ENCODE results near the gene GJD2. TPM values are rescaled to one million over a fixed set of nuclear protein-coding genes. Genes with fewer than 3 reads are reported as not detected.

Gene GJD2
- total RNA-seq, 1 donor from 2014 or later = not detected

DNA sequence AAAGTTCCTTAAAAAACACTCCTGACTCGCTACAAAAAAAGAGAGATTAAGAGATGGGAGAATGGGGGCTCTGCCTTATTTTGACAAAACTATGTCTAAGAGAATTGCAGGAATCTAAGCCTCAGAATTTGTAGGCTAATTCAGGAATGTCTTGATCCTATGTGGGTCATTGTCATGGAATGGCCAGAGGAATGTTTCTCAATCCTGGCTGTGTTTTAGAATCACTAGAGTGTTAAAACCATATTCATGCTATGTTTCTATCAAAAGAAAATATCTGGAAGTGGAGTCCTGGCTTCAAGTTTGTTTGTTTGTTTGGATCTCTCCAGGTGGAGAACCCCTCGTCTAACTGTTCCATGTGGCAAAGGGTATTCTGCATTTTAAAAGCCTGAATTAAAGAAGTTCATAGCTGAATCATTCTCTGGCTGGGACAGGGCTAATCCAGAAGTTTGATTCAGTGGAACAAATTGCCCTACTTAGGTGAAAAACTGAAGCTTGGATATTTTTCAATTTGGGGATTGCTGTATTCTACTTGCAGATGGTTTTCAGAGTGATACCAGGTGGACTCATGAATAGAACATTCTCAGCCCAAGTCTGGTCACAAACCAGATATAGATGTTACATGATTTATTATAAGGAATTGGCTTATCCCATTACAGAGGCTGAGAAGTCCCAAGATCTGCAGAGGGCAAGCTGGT, 28.2 kb downstream of the GJD2 start:
- DNase-seq (ENCODE audit: low spot score) = no peak

GRCh38 chr15:34725556-34725955, 29.2 kb downstream of the GJD2 start:
- DNase-seq (ENCODE audit: low spot score) = no peak

DNA sequence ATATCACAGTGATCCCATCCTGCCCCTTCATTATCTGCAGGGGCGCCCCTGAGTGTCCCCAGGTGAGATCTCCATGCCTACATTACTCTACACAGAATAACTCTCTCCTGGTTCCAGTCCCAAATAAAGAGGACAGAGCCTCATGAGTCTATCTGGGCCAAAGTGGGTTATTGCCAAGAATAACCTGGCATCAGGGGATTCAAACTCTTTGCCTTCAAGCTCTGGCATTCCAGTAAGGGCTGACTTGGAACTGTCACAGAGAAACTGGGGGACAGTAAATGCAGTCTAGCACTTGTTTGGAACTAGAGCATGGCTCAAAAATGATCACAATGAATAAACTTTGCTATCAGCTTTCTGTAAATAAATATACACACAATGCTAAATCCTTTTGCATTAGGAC, 30.3 kb downstream of the GJD2 start:
- no peak for DNase-seq (ENCODE audit: low spot score)

- no peak for DNase-seq (ENCODE audit: low spot score)
These were observed 32.4 kb downstream of the GJD2 start for GRCh38 chr15:34722439-34722836.

DNA sequence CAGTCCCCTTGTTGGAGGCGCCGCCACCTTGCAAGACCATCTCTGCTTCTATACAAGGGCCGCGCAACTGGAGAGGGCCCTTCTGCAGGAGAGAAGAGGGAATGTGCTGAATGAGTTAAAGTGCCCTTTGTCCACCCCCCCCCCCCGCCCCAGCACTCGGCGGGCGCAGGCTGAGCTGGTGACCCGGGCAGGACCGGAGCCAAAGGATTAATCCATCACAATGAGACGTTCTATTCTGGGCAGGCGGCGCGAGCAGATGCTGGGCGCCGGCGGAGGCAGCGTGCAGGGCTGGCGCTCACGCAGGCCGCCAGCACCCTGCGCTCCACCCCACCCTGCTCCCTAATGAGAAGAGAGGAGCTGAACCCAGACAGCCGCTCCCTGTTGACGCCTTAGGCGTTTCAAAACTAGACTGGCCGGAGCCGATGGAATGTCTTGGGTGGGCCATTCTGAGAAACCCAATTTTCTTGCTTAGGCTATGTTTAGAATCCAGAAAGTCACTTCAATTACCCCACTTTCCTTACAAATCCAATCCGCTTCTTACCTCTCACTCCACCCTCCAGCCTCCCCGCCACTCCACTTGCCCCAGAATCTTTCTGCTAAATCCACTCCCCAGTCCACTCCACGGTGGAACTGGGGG, 32.9 kb downstream of the GJD2 start:
- no peak for DNase-seq (ENCODE audit: low spot score)

GRCh38 chr15:34721157-34721801, 33.5 kb downstream of the GJD2 start:
- DNase-seq (ENCODE audit: low spot score) = no peak

DNA sequence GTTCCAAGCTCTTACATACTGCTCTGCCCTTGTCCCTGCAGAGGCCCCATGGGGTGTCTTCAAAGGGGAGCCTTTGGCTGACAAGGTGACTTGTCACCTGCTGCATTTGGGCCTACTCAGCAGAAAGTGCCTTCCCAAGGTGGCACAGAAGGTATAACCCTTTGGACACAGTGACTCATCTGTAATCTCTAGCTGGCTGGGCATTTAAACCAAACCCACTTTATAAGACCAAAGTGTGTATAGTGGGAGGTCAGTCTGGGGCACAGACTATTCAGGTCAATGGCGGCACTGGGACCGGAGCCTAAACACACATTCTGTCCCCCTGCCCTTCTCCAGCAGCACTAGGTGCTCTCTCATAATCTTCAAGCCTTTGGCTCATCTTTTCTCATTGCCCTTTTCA, 35.1 kb downstream of the GJD2 start:
- DNase-seq (ENCODE audit: low spot score) = no peak

DNA sequence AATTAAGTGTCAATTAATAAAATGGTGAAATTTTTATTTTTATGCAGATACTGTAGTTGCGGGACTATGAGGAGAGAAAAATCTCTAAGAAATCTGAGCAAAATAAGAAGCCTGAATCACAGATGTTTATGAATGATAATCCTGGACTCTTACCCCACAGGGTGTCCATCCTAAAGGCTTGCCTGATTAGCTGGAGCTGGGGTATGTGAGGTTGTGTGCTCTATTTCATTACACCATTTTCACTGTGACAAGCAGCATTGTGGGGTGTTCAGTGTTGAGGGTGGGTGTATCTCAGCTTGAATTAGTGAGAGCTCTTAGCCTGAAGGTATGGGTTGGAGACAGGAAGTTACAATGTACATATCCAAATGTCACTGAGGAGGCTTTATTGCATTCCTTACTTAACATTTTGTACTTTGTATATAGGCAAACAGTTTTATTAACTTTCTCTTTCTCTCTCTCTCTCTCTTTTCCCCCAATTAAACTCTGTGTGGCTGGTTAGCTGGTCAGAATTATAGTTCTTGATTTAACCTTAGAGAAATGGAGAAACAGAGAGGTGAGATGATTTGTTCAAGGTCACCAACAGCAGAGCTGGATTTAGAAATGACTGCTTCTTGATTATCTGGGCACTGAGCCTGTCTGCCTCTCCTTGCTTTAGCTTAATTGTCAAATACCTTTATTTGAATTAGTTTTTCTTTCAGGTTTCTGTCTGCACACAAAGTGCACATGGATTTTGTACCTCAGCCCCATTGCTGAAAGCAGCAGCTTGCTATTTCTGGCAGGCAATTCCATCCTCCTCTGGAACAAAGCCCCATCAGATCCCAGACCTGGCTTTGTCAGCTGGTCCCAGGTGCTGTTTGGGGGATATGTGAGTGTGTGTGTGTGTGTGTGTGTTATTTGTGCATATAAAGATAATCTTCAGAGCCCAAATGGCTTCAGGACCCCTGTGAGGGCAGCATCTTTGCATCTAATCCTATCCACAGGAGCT, 35.8 kb downstream of the GJD2 start:
- no peak for DNase-seq (ENCODE audit: low spot score)

GRCh38 chr15:34717729-34718128, 37.1 kb downstream of the GJD2 start:
- DNase-seq (ENCODE audit: low spot score) = no peak

- DNase-seq (ENCODE audit: low spot score) = no peak
These were observed 38.7 kb downstream of the GJD2 start for GRCh38 chr15:34716111-34716510.

DNA sequence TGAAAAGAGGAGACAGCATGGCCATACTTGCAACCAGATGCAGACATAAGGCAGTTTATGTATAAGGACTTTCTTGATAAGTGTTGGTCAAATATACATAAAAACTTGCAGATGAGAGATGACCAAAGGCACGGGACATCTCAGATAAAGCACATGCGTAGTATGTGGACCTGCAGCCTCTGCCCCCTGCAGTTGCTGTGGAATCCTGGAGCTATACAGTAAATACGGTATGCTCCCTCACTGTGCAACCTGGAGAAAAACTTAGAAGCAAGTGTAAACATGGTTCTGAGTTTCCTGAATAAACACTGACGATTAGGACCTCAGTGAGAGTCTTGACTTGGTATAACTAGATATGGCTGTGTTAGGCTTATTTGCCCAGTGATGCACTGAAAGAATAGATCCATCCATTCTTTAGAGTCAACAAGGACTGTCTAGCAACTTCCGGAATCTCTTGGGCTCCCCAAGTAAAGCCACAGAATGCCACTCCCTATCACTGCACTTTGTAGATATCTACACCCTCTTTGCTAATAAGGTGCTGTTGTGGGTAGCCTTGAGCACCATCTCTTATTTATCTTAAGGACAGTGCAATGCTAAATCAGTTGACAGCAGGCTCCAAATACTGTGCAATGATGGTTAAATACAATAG, 40.2 kb downstream of the GJD2 start:
- no peak for DNase-seq (ENCODE audit: low spot score)

- DNase-seq (ENCODE audit: low spot score) = no peak
These were observed 41.2 kb downstream of the GJD2 start for GRCh38 chr15:34713635-34714034.

DNA sequence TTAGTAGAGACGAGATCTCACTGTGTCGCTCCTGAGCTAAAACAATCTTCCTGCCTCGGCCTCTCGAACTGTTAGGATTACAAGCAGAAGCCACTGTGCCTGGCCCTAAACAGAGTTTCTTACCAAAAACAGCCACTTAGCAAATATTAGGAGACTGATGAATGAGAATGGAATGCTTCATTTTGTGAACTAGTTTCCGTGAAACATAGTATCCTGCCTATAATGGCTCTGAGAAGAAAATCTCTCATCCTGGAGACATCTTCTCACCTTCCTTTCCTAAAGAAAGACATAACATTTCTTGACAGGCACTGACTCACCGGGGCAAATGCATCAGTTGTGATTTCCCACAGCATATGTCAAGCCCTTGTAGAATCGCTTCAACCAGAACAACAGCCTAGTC, 44.9 kb downstream of the GJD2 start:
- DNase-seq (ENCODE audit: low spot score) = no peak

DNA sequence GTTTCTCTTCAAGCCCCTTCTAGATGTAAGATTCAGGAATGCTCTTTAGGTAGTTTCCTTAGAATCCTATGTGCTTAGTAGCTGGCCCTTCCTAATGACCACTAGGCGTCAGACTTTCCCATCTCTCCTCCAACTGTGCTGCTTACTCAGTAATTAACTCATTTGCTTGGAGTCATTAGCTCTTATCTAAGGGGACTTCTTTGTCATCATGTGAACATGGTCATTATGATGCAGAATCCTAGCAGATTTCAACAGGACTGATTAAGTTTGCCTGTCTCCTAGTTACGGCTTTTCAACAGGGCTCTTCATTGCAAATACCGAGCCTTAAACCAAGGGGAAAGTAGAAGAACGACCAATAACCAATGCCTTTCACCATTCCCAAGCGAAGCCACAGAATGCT, 46.4 kb downstream of the GJD2 start:
- no peak for DNase-seq (ENCODE audit: low spot score)

GRCh38 chr15:34701536-34701935, 53.3 kb downstream of the GJD2 start:
- DNase-seq (ENCODE audit: low spot score) = no peak

Other genes with a start within 250 kb of the GJD2 start
- 39.8 TPM for gene GOLGA8B, start 171.3 kb downstream of the GJD2 start, total RNA-seq
- 0.55 TPM for gene ACTC1, start 40.6 kb upstream of the GJD2 start, total RNA-seq
- 31.5 TPM for gene AQR, start 214.7 kb upstream of the GJD2 start, total RNA-seq
- 27.2 TPM for gene ZNF770, start 233.3 kb upstream of the GJD2 start, total RNA-seq

Measured in mesenteric fat pad (tissue), 1 donor.